OCI-LY1 (cell line): Measurements from ENCODE around the gene RASA3.

Source experiments
- CTCF ChIP-seq: fragments of 200-600 bp; sonication (generic), shearing (Covaris generic); IDR thresholded peaks from 2 replicates; pipeline ENCODE4 v1.5.1; 2017; ENCODE audit warnings: mild to moderate bottlenecking, antibody characterized with exemption, low read length, moderate library complexity, mixed read lengths
- EZH2 ChIP-seq: fragments of 200-600 bp; sonication (generic), shearing (Covaris generic); IDR thresholded peaks from 2 replicates; pipeline ENCODE4 v1.8.0; 2017; ENCODE audit warnings: borderline replicate concordance, mixed run types, mild to moderate bottlenecking, antibody characterized with exemption, low read length, moderate library complexity, mixed read lengths

DNA sequence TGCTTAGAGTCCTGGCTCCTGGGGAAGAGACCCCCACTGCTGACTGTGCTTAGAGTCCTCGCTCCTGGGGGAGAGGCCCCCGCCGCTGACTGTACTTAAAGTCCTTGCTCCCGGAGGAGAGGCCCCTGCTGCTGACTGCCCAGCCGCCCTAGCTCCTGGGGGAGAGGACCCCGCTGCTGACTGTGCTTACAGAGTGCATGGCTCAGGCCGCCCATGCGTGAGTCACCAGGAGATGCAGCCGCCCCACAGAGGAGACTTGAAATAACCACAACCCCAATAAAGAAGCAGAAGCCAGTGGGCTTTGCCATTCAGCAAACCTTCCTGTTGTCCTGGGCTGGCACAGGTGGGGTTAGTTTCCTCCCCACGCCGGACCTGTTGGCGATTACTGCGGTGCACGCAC, 79.4 kb downstream of the RASA3 start:
- TF ChIP-seq CTCF (no peak), EZH2 (no peak)
